Right ventricle myocardium inferior (tissue), 1 donor: ENCODE measurements around the gene FAM43A. TPM values are rescaled to one million over a fixed set of nuclear protein-coding genes. Genes with fewer than 3 reads are reported as not detected.

Experiments used
- ATAC-seq: fragments of 200-7000 bp; cut with Tn5 transposase; one replicate; pipeline ENCODE4 v1.9.1; 2020; ENCODE audit warnings: mild to moderate bottlenecking, moderate library complexity
- DNase-seq: peaks from one replicate; pipeline ENCODE4 v3.0.0; 2021; ENCODE audit errors: missing footprints
- intact Hi-C: fragments of 100-400 bp; cut with DNase I; formaldehyde crosslinking; loops from one replicate; pipeline ENCODE4 v1.11.0; 2022
- long read RNA-seq: library from polyadenylated mRNA; unstranded; transcript quantifications from one replicate; pipeline ENCODE4 v2.0.0, GENCODE V29; 2021
- total RNA-seq: library from RNA; stranded (reverse); fragmentation: NEBNext Ultra II Directional; extraction: Animal tissue kit (Norgen Biotek cat#: 25700); gene quantifications from one replicate; pipeline ENCODE4 v1.2.1, GENCODE V29; 2021
- donor health status: DM: no; HTN: yes; CAD: no; lungs with severe emphysema.

Gene FAM43A
- 15.7 TPM for total RNA-seq
- long read RNA-seq, transcript FAM43A-201 (1 exons, 2,494 nt), result major isoform, 9 of 10 reads
- long read RNA-seq, partial matches to known transcripts, result 0 of 10 reads
- long read RNA-seq, other reads (novel, unspliced or antisense), result 1 of 10 reads

- intact Hi-C loops, result loop anchor here (1.0 to 10.0 kb wide), 6 partner anchors 195 to 419 kb away; no protein-coding TSS in a partner anchor
- ATAC-seq, result peak; percentile 87
- peak; percentile 97 for DNase-seq
Observed at GRCh38 chr3:194685718-194686413, at the start of gene FAM43A. FAM43A (plus strand) TSS chr3:194685883; CDS start chr3:194686827, 944 bp downstream.

- DNase-seq (no peak), ATAC-seq (no peak)
- intact Hi-C loops, result no loop called here
Observed at GRCh38 chr3:194637066-194637465, 48.6 kb upstream of the FAM43A start.

GRCh38 chr3:194637541-194638400, 47.9 kb upstream of the FAM43A start:
- DNase-seq (no peak), ATAC-seq (no peak)
- intact Hi-C loops, result no loop called here

- DNase-seq (no peak), ATAC-seq (no peak)
- intact Hi-C loops, result no loop called here
Observed at GRCh38 chr3:194638991-194639605, 46.6 kb upstream of the FAM43A start.

- intact Hi-C loops, result no loop called here
- ATAC-seq (no peak), DNase-seq (no peak)
Observed at GRCh38 chr3:194640829-194641228, 44.9 kb upstream of the FAM43A start.

- ATAC-seq (no peak), DNase-seq (no peak)
- intact Hi-C loops, result no loop called here
Observed at GRCh38 chr3:194642769-194643168, 42.9 kb upstream of the FAM43A start.

- DNase-seq (no peak), ATAC-seq (no peak)
- intact Hi-C loops, result no loop called here
Observed at GRCh38 chr3:194647747-194648146, 37.9 kb upstream of the FAM43A start.

GRCh38 chr3:194654443-194654842, 31.2 kb upstream of the FAM43A start:
- DNase-seq (no peak), ATAC-seq (no peak)
- intact Hi-C loops, result loop anchor here (5.0 kb wide), 1 partner anchor 527 kb away; no protein-coding TSS in a partner anchor

- intact Hi-C loops, result no loop called here
- DNase-seq (no peak), ATAC-seq (no peak)
Observed at GRCh38 chr3:194657439-194657838, 28.2 kb upstream of the FAM43A start.

GRCh38 chr3:194658477-194659242, 27.0 kb upstream of the FAM43A start:
- intact Hi-C loops, result no loop called here
- DNase-seq (no peak), ATAC-seq (no peak)

GRCh38 chr3:194659778-194660177, 25.9 kb upstream of the FAM43A start:
- intact Hi-C loops, result no loop called here
- ATAC-seq, result no peak
- no peak for DNase-seq

GRCh38 chr3:194661374-194661773, 24.3 kb upstream of the FAM43A start:
- ATAC-seq (no peak), DNase-seq (no peak)
- intact Hi-C loops, result no loop called here

- DNase-seq, result no peak
- intact Hi-C loops, result no loop called here
- ATAC-seq, result no peak
Observed at GRCh38 chr3:194661946-194662345, 23.7 kb upstream of the FAM43A start.

- intact Hi-C loops, result no loop called here
- no peak for ATAC-seq
- no peak for DNase-seq
Observed at GRCh38 chr3:194664857-194665256, 20.8 kb upstream of the FAM43A start.

GRCh38 chr3:194667363-194667762, 18.3 kb upstream of the FAM43A start:
- no peak for DNase-seq
- no peak for ATAC-seq
- intact Hi-C loops, result no loop called here

GRCh38 chr3:194671511-194671899, 14.2 kb upstream of the FAM43A start:
- intact Hi-C loops, result no loop called here
- DNase-seq (no peak), ATAC-seq (peak; percentile 4)

- ATAC-seq (peak; percentile 93), DNase-seq (peak; percentile 94)
- intact Hi-C loops, result no loop called here
Observed at GRCh38 chr3:194671900-194672808, 13.5 kb upstream of the FAM43A start, which contains the start of gene LSG1. LSG1 (minus strand) TSS chr3:194672191; CDS start chr3:194672162, 29 bp downstream.

GRCh38 chr3:194672876-194673275, 12.8 kb upstream of the FAM43A start:
- ATAC-seq, result peak; percentile 7
- DNase-seq, result no peak
- intact Hi-C loops, result no loop called here
